HL-60 (cell line): ENCODE results near the gene UNC13D.
"Not testable (repeated sequence)": the region's sequence is repeated elsewhere in the genome, so short reads cannot be mapped to it uniquely, and the experiment has no call there.

Source experiments
- DNase-seq, 2 experiments: peaks; one replicate each; pipeline ENCODE4 v3.0.0-alpha.2; 2010 to 2020; ENCODE audit warnings: low read depth in 1 of 2, low spot score in 1 of 2
- H3K27ac ChIP-seq: fragments of 250-450 bp; sonication (Bioruptor Pico); replicated peaks from 2 replicates; pipeline ENCODE4 v1.5.1; 2020; ENCODE audit warnings: mild to moderate bottlenecking, moderate library complexity
- H3K27me3 ChIP-seq: fragments of 250-450 bp; sonication (Bioruptor Pico); 2 replicates; pipeline ENCODE4 v1.5.1; 2021; ENCODE audit warnings: mild to moderate bottlenecking, moderate library complexity; ENCODE audit not compliant: insufficient read depth, poor library complexity, severe bottlenecking
- H3K4me3 ChIP-seq: replicated peaks from 2 replicates; pipeline ENCODE4 v1.5.1; 2011; ENCODE audit warnings: mild to moderate bottlenecking, control low read depth, low read length; ENCODE audit not compliant: insufficient read depth
- GABPA ChIP-seq: IDR thresholded peaks from 2 replicates; pipeline ENCODE4 v1.6.1; 2012; ENCODE audit warnings: low read depth
- POLR2AphosphoS5 ChIP-seq: IDR thresholded peaks from 2 replicates; pipeline ENCODE4 v1.6.1; 2012; ENCODE audit warnings: low read depth
- REST ChIP-seq: IDR thresholded peaks from 2 replicates; pipeline ENCODE4 v1.6.1; 2012; ENCODE audit warnings: low read depth; ENCODE audit not compliant: insufficient replicate concordance
- SPI1 ChIP-seq: IDR thresholded peaks from 2 replicates; pipeline ENCODE4 v1.6.1; 2012; ENCODE audit warnings: low read depth, mild to moderate bottlenecking, borderline replicate concordance
- TF ChIP-seq, protein P1 (sequence below): IDR thresholded peaks from one replicate; pipeline ENCODE4 v1.5.1; 2011; ENCODE audit warnings: low read length, control low read depth, inconsistent platforms; ENCODE audit not compliant: insufficient read depth

The UNC13D gene

DNA sequence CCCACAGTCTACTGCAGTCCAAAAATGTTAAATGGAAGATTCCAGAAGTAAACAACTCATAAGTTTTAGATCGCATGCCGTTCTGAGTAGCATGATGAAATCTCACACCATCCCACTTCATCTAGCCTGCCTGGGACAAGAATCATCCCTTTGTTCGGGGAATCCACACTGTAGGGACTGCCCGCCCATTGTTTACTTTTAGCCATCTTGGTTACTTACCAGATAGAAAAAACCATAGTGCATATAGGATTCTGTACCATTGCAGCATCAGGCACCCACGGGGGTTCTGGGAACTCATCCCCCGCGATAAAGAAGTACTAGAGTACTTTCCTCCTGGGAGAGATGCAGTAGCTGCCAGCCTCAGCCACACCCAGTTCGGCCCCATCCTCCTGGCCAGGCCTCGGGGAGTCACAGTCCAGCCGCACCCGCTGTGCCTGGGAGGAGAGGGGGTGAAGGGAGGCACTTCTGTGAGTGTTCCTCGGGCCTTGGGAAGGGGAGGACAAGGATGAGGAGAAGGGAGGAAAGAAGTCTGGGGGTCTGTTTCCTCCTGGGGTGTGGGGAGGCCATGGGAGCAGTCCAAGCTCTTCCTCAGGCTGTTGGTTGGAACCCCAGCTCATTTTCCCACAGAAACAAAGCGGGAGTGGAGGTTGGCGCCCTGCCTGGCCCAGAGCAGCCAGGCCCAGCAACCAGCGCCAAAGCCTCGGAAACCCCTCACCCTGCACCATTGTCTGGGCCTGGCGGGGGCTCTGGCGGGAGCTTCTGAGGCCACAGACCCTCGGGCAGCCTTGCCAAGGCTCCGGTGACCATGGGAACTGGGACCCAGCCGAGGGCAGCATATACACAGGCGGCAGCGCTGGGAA, 25.3 kb upstream of the UNC13D start:
- TF ChIP-seq, protein P1, sequence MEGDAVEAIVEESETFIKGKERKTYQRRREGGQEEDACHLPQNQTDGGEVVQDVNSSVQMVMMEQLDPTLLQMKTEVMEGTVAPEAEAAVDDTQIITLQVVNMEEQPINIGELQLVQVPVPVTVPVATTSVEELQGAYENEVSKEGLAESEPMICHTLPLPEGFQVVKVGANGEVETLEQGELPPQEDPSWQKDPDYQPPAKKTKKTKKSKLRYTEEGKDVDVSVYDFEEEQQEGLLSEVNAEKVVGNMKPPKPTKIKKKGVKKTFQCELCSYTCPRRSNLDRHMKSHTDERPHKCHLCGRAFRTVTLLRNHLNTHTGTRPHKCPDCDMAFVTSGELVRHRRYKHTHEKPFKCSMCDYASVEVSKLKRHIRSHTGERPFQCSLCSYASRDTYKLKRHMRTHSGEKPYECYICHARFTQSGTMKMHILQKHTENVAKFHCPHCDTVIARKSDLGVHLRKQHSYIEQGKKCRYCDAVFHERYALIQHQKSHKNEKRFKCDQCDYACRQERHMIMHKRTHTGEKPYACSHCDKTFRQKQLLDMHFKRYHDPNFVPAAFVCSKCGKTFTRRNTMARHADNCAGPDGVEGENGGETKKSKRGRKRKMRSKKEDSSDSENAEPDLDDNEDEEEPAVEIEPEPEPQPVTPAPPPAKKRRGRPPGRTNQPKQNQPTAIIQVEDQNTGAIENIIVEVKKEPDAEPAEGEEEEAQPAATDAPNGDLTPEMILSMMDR = no peak
- no peak for TF ChIP-seq POLR2AphosphoS5
- TF ChIP-seq REST = no peak
- no peak for TF ChIP-seq GABPA
- DNase-seq = no peak
- no peak overlapping the region for H3K4me3 ChIP-seq
- H3K27ac ChIP-seq = no peak overlapping the region
- no peaks in the 10 kb centered on the region for H3K27me3 ChIP-seq

DNA sequence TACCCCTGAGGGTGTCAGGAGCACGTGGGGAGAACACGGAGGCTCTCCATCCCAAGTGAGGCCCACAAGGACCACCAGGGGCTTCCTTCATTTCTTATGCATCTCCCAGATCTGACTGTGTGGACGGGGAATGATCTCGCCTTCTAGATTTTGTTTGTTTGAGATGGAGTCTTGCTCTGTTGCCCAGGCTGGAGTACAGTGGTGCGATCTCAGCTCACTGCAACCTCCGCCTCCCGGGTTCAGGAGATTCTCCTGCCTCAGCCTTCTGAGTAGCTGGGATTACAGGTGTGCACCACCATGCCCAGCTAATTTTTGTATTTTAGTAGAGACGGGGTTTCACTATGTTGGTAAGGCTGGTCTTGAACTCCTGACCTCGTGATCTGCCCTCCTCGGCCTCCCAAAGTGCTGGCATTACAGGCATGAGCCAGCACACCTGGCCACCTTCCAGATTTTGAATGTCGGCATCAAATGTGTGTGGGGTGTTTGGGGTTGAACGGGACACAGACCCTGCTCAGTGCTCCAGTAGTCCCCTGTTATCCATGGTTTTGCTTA, 24.6 kb upstream of the UNC13D start:
- not testable (repeated sequence) for H3K27ac ChIP-seq, H3K4me3 ChIP-seq, H3K27me3 ChIP-seq, DNase-seq

DNA sequence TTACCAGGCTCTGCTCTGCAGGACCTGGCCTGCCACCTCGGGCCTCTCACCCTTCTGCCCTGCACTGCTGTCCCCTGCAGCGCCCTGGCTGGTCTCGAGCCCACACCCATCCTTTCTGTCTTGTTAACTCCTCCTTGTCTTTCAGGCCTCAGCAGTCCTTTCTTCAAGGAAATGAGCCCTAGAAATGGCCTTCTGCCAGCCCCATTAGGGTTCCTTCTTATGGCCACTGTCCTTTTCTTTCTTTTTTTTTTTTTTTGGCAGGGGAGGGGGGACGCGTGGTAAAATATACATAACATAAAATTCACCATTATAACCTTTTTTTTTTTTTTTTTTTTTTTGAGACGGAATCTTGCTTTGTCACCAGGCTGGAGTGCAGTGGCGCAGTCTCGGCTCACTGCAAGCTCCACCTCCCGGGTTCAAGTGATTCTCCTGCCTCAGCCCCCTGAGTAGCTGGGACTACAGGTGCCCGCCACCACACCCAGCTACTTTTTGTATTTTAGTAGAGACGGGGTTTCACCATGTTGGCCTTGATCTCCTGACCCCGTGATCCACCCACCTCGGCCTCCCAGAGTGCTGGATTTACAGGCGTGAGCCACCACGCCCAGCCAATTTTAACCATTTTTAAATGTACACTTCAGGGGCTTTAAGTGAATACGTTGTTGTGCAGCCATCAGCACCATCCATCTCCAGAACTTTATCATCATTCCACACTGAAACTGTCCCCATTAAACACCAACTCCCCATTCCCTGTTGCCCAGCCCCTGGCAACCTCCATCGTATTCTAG, 21.4 kb upstream of the UNC13D start:
- H3K4me3 ChIP-seq, DNase-seq, H3K27me3 ChIP-seq, H3K27ac ChIP-seq: not testable (repeated sequence)

GRCh38 chr17:75864887-75865286, 20.7 kb upstream of the UNC13D start:
- DNase-seq, H3K4me3 ChIP-seq, H3K27me3 ChIP-seq: not testable (repeated sequence)
- H3K27ac ChIP-seq = peak overlapping the region; percentile 73

DNA sequence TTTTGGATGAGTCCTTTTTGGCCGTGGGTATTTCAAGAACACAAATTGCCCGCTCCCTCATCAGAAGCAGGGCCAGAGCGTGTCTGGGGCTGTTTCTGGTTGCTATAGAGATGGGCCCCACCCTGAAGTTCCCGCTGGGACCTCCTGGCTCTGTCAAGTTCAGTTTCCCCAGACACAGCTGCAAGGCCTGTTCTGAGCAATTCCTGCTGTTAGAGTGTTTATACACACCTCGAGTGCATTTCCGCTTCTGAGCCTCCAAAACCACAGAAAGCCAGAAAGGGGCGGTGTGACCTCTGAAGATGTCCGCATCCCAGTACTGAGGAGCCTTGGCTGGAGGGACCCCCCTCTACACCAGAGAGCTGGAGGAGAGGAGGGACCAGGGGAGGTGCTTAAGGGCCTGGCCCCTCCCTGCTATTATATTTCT, 20.3 kb upstream of the UNC13D start:
- Histone ChIP-seq H3K4me3 (no peak overlapping the region), H3K27ac (peak overlapping the region; percentile 73), H3K27me3 (no peaks in the 10 kb centered on the region)
- TF ChIP-seq SPI1 (peak; percentile 57; the same call in 1 of the 2 replicates), POLR2AphosphoS5 (no peak)
- DNase-seq = peak in 1 of 2 experiments; percentile 84

GRCh38 chr17:75861927-75862317, 17.7 kb upstream of the UNC13D start:
- DNase-seq = peak in 1 of 2 experiments; percentile 70
- H3K27me3 ChIP-seq = no peaks in the 10 kb centered on the region
- no peak for TF ChIP-seq REST
- TF ChIP-seq GABPA = no peak
- TF ChIP-seq, protein P1 = no peak
- no peak for TF ChIP-seq SPI1
- TF ChIP-seq POLR2AphosphoS5 = no peak
- no peak overlapping the region for H3K4me3 ChIP-seq
- H3K27ac ChIP-seq = peak overlapping the region; percentile 43

GRCh38 chr17:75859358-75859757, 15.2 kb upstream of the UNC13D start:
- H3K27ac ChIP-seq = peak overlapping the region; percentile 90
- DNase-seq, H3K4me3 ChIP-seq, H3K27me3 ChIP-seq: not testable (repeated sequence)
